SU-DHL-6 (cell line): ENCODE results near the gene DIP2C.

Experiments used
- H2AFZ ChIP-seq: fragments of 200-600 bp; sonication (generic); 2 replicates; pipeline ENCODE4 v1.6.1; 2014; ENCODE audit warnings: low read depth, mild to moderate bottlenecking, moderate library complexity, mixed read lengths, antibody characterized with exemption, low read length; ENCODE audit not compliant: severe bottlenecking
- H3F3A ChIP-seq: fragments of 200-600 bp; shearing (Covaris generic); 2 replicates; pipeline ENCODE4 v1.6.0; 2016; ENCODE audit warnings: antibody characterized with exemption, mild to moderate bottlenecking; ENCODE audit not compliant: insufficient read depth
- H3K27ac ChIP-seq: fragments of 200-600 bp; sonication (generic); 2 replicates; pipeline ENCODE4 v1.5.1; 2016; ENCODE audit warnings: low read depth, mild to moderate bottlenecking, low read length, moderate library complexity, mixed read lengths
- H3K27me3 ChIP-seq: fragments of 200-600 bp; sonication (generic), shearing (Covaris generic); 2 replicates; pipeline ENCODE4 v1.6.0; 2014; ENCODE audit warnings: mild to moderate bottlenecking, low read length
- H3K36me3 ChIP-seq: fragments of 200-600 bp; sonication (generic); 2 replicates; pipeline ENCODE4 v1.6.1; 2014; ENCODE audit warnings: mild to moderate bottlenecking, low read length, mixed read lengths
- H3K4me2 ChIP-seq: fragments of 300-600, 200-600 bp; shearing (Covaris generic), sonication (generic); 2 replicates; pipeline ENCODE4 v1.6.0; 2014; ENCODE audit warnings: low read length, low read depth, mild to moderate bottlenecking; ENCODE audit not compliant: poor library complexity, severe bottlenecking
- H3K4me3 ChIP-seq: fragments of 200-600 bp; sonication (generic); 2 replicates; pipeline ENCODE4 v1.5.1; 2014; ENCODE audit warnings: antibody characterized with exemption, low read length, mild to moderate bottlenecking, mixed read lengths; ENCODE audit not compliant: insufficient read depth, poor library complexity, severe bottlenecking
- H3K79me2 ChIP-seq: fragments of 200-600 bp; sonication (generic); 2 replicates; pipeline ENCODE4 v1.6.1; 2014; ENCODE audit warnings: mild to moderate bottlenecking, low read length, moderate library complexity; ENCODE audit not compliant: insufficient read depth
- H3K9ac ChIP-seq: fragments of 200-600 bp; sonication (generic); 2 replicates; pipeline ENCODE4 v1.7.0; 2014; ENCODE audit warnings: mild to moderate bottlenecking, low read length
- H3K9me2 ChIP-seq: fragments of 200-600 bp; sonication (generic); replicated peaks from 2 replicates; pipeline ENCODE4 v1.6.1; 2014; ENCODE audit warnings: low read length; ENCODE audit not compliant: insufficient read depth
- H3K9me3 ChIP-seq: fragments of 200-600 bp; sonication (generic); 2 replicates; pipeline ENCODE4 v1.6.1; 2014; ENCODE audit warnings: low read length, mixed read lengths; ENCODE audit not compliant: insufficient read depth
- H4K20me1 ChIP-seq: fragments of 200-600 bp; sonication (generic); 2 replicates; pipeline ENCODE4 v1.6.1; 2014; ENCODE audit warnings: low read depth, mild to moderate bottlenecking, antibody characterized with exemption, low read length, moderate library complexity, mixed read lengths
- CTCF ChIP-seq: fragments of 200-600 bp; sonication (generic); IDR thresholded peaks from one replicate; pipeline ENCODE4 v1.5.1; 2017; ENCODE audit warnings: antibody characterized with exemption, mild to moderate bottlenecking, low read length, moderate library complexity; ENCODE audit not compliant: insufficient read depth, poor library complexity, severe bottlenecking
- EZH2phosphoT487 ChIP-seq: fragments of 200-600 bp; sonication (generic), shearing (Covaris generic); conservative IDR thresholded peaks from 2 replicates; pipeline ENCODE4 v1.6.1; 2018; ENCODE audit warnings: mild to moderate bottlenecking, antibody characterized with exemption, low read length, moderate library complexity, mixed read lengths

Gene DIP2C

GRCh38 chr10:541750-542371 lies 147.6 kb downstream of the DIP2C start:
- H3K9me3 ChIP-seq, result no peaks in the 10 kb centered on the region
- TF ChIP-seq EZH2phosphoT487 (no peak), CTCF (no peak)
- H3K27ac ChIP-seq, result no peak overlapping the region
- H3K4me2 ChIP-seq, result peak overlapping the region; percentile 44
- no peaks in the 10 kb centered on the region for H3K79me2 ChIP-seq
- no peaks in the 10 kb centered on the region for H3K27me3 ChIP-seq
- no peaks in the 10 kb centered on the region for H3K9me2 ChIP-seq
- H3K4me3 ChIP-seq, result peak overlapping the region; percentile 5
- H4K20me1 ChIP-seq, result no peaks in the 10 kb centered on the region
- peaks cover 8% of the 10 kb centered on the region for H3F3A ChIP-seq
- H2AFZ ChIP-seq, result no peak overlapping the region
- no peaks in the 10 kb centered on the region for H3K36me3 ChIP-seq
- H3K9ac ChIP-seq, result no peak overlapping the region

- Histone ChIP-seq H4K20me1 (no peaks in the 10 kb centered on the region), H3K4me2 (peak overlapping the region; percentile 44), H2AFZ (no peak overlapping the region), H3K36me3 (no peaks in the 10 kb centered on the region), H3K79me2 (no peaks in the 10 kb centered on the region), H3K9me2 (no peaks in the 10 kb centered on the region), H3K27me3 (no peaks in the 10 kb centered on the region), H3K9ac (no peak overlapping the region), H3F3A (peaks cover 8% of the 10 kb centered on the region), H3K27ac (no peak overlapping the region), H3K9me3 (no peaks in the 10 kb centered on the region), H3K4me3 (no peak overlapping the region)
- TF ChIP-seq CTCF (no peak), EZH2phosphoT487 (no peak)
These were observed 148.4 kb downstream of the DIP2C start for GRCh38 chr10:541041-541440.

- Histone ChIP-seq H3F3A (peaks cover 8% of the 10 kb centered on the region), H4K20me1 (no peaks in the 10 kb centered on the region), H2AFZ (no peak overlapping the region), H3K27me3 (no peaks in the 10 kb centered on the region), H3K27ac (no peak overlapping the region), H3K4me3 (no peak overlapping the region), H3K79me2 (no peaks in the 10 kb centered on the region), H3K36me3 (no peaks in the 10 kb centered on the region), H3K9me2 (no peaks in the 10 kb centered on the region), H3K9ac (no peak overlapping the region), H3K4me2 (no peak overlapping the region), H3K9me3 (no peaks in the 10 kb centered on the region)
- TF ChIP-seq CTCF, result no peak
- no peak for TF ChIP-seq EZH2phosphoT487
These were observed 150.6 kb downstream of the DIP2C start for GRCh38 chr10:538895-539294.
